ENCODE data around the gene FOXP1.

Gene FOXP1

GRCh38 chr3:71600646-71601288, 17.2 kb upstream of the FOXP1 start:
- H3K9ac ChIP-seq (ENCODE audit: low read length): no peak overlapping the region
- no peak overlapping the region for H3K4me2 ChIP-seq (ENCODE audit: low read depth, low read length, poor library complexity, severe bottlenecking)
- no peaks in the 10 kb centered on the region for H3K79me2 ChIP-seq (ENCODE audit: insufficient read depth, low read length)
- no peaks in the 10 kb centered on the region for H3K36me3 ChIP-seq (ENCODE audit: low read length)
- H4K20me1 ChIP-seq (ENCODE audit: low read depth, low read length): no peaks in the 10 kb centered on the region
- TF ChIP-seq, protein P1, sequence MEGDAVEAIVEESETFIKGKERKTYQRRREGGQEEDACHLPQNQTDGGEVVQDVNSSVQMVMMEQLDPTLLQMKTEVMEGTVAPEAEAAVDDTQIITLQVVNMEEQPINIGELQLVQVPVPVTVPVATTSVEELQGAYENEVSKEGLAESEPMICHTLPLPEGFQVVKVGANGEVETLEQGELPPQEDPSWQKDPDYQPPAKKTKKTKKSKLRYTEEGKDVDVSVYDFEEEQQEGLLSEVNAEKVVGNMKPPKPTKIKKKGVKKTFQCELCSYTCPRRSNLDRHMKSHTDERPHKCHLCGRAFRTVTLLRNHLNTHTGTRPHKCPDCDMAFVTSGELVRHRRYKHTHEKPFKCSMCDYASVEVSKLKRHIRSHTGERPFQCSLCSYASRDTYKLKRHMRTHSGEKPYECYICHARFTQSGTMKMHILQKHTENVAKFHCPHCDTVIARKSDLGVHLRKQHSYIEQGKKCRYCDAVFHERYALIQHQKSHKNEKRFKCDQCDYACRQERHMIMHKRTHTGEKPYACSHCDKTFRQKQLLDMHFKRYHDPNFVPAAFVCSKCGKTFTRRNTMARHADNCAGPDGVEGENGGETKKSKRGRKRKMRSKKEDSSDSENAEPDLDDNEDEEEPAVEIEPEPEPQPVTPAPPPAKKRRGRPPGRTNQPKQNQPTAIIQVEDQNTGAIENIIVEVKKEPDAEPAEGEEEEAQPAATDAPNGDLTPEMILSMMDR (IDR thresholded peaks at IDR 0.05; ENCODE audit: insufficient read depth, low read length, poor library complexity, severe bottlenecking): no peak
- no peak for TF ChIP-seq EZH2phosphoT487 (conservative IDR thresholded peaks at IDR 0.05; ENCODE audit: low read length)
- H3K4me3 ChIP-seq (ENCODE audit: insufficient read depth, low read length, poor library complexity, severe bottlenecking): no peak overlapping the region
- H2AFZ ChIP-seq (ENCODE audit: low read depth, low read length, severe bottlenecking): no peak overlapping the region
- no peaks in the 10 kb centered on the region for H3K27me3 ChIP-seq (ENCODE audit: low read length)
- H3F3A ChIP-seq (ENCODE audit: insufficient read depth): no peaks in the 10 kb centered on the region
- no peak overlapping the region for H3K27ac ChIP-seq (ENCODE audit: low read depth, low read length)
- H3K9me2 ChIP-seq (replicated peaks; ENCODE audit: insufficient read depth, low read length): no peaks in the 10 kb centered on the region
- no peaks in the 10 kb centered on the region for H3K9me3 ChIP-seq (ENCODE audit: insufficient read depth, low read length)

DNA sequence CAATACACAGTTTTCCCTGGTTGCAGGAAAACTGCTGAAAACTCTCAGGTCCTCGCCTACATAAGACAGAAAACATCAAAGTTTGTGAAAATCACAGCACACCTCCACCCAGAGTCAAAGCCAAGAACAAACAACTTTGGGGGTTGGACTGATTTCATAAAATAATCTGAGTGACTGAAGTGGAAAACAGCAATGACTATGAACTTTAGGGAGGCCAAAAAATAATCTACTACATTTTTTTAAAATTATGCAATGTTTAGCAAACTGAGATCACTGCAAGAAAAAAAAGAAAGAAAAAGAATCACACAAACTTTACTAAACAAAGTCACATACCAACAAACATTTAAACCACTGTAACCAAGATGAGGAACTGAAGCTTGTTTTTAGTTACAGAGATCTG, 15.9 kb upstream of the FOXP1 start:
- Histone ChIP-seq H3F3A (ENCODE audit: insufficient read depth) (no peaks in the 10 kb centered on the region), H4K20me1 (ENCODE audit: low read depth, low read length) (no peaks in the 10 kb centered on the region), H3K27me3 (ENCODE audit: low read length) (no peaks in the 10 kb centered on the region), H3K27ac (ENCODE audit: low read depth, low read length) (no peak overlapping the region), H3K9me2 (replicated peaks; ENCODE audit: insufficient read depth, low read length) (no peaks in the 10 kb centered on the region), H3K79me2 (ENCODE audit: insufficient read depth, low read length) (no peaks in the 10 kb centered on the region), H3K9ac (ENCODE audit: low read length) (no peak overlapping the region), H3K4me3 (ENCODE audit: insufficient read depth, low read length, poor library complexity, severe bottlenecking) (no peak overlapping the region), H3K9me3 (ENCODE audit: insufficient read depth, low read length) (no peaks in the 10 kb centered on the region), H2AFZ (ENCODE audit: low read depth, low read length, severe bottlenecking) (no peak overlapping the region), H3K36me3 (ENCODE audit: low read length) (no peaks in the 10 kb centered on the region), H3K4me2 (ENCODE audit: low read depth, low read length, poor library complexity, severe bottlenecking) (no peak overlapping the region)
- no peak for TF ChIP-seq EZH2phosphoT487 (conservative IDR thresholded peaks at IDR 0.05; ENCODE audit: low read length)
- TF ChIP-seq, protein P1 (IDR thresholded peaks at IDR 0.05; ENCODE audit: insufficient read depth, low read length, poor library complexity, severe bottlenecking): no peak

DNA sequence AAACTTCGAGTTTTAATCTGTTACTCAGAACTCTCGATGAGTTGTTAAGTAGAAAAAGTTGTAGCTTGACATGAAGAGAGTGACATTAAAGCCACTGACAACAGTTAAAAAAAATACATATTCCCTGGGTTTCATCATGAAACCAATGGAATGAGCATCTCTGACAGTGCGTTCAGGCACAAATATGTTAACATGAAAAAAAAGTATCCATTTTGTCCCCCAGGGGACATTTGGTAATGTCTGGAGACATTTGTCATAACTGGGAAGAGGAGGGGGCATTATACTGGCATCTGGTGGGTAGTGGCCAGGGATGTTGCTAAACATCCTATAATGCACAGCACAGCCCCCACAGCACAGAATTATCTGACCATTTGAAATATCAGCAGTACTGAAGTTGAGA, 14.8 kb upstream of the FOXP1 start:
- H3K9me2 ChIP-seq (replicated peaks; ENCODE audit: insufficient read depth, low read length): no peaks in the 10 kb centered on the region
- no peak overlapping the region for H2AFZ ChIP-seq (ENCODE audit: low read depth, low read length, severe bottlenecking)
- TF ChIP-seq, protein P1 (IDR thresholded peaks at IDR 0.05; ENCODE audit: insufficient read depth, low read length, poor library complexity, severe bottlenecking): no peak
- TF ChIP-seq EZH2phosphoT487 (conservative IDR thresholded peaks at IDR 0.05; ENCODE audit: low read length): no peak
- no peaks in the 10 kb centered on the region for H4K20me1 ChIP-seq (ENCODE audit: low read depth, low read length)
- H3F3A ChIP-seq (ENCODE audit: insufficient read depth): no peaks in the 10 kb centered on the region
- no peaks in the 10 kb centered on the region for H3K36me3 ChIP-seq (ENCODE audit: low read length)
- no peak overlapping the region for H3K4me3 ChIP-seq (ENCODE audit: insufficient read depth, low read length, poor library complexity, severe bottlenecking)
- no peaks in the 10 kb centered on the region for H3K27me3 ChIP-seq (ENCODE audit: low read length)
- H3K9ac ChIP-seq (ENCODE audit: low read length): no peak overlapping the region
- H3K79me2 ChIP-seq (ENCODE audit: insufficient read depth, low read length): no peaks in the 10 kb centered on the region
- H3K27ac ChIP-seq (ENCODE audit: low read depth, low read length): no peak overlapping the region
- no peak overlapping the region for H3K4me2 ChIP-seq (ENCODE audit: low read depth, low read length, poor library complexity, severe bottlenecking)
- H3K9me3 ChIP-seq (ENCODE audit: insufficient read depth, low read length): no peaks in the 10 kb centered on the region

All from SU-DHL-6 (cell line).